Heart left ventricle (tissue), 16 donors: Measurements from ENCODE around the gene LLGL2. TPM values are rescaled to one million over a fixed set of nuclear protein-coding genes. Genes with fewer than 3 reads are reported as not detected.

Source experiments
- ATAC-seq, 4 donors: fragments of 200-7000 bp; cut with Tn5 transposase; one replicate each; pipeline ENCODE4 v1.9.1; 2020 to 2022; ENCODE audit warnings: moderate library complexity in 4 of 4, mild to moderate bottlenecking in 3 of 4, moderate number of reproducible peaks in 1 of 4
- DNase-seq, 5 donors: peaks; one replicate each; pipeline ENCODE4 v3.0.0-alpha.2; 2020
- H3K27ac ChIP-seq, 12 donors: fragments of 200-600 bp; sonication (generic) in 4 of 12; one replicate each; pipeline versions ENCODE4 v1.5.0 to v1.8.0; 2016 to 2022; ENCODE audit warnings: mild to moderate bottlenecking in 2 of 12
- H3K27me3 ChIP-seq, 9 donors: fragments of 200-600 bp; sonication (generic) in 2 of 9; one replicate each; pipeline versions ENCODE4 v1.5.1 to v1.8.0; 2016 to 2022; ENCODE audit warnings: mild to moderate bottlenecking in 3 of 9
- H3K36me3 ChIP-seq, 9 donors: fragments of 200-600 bp; sonication (generic) in 2 of 9; one replicate each; pipeline versions ENCODE4 v1.5.0 to v1.8.0; 2018 to 2022; ENCODE audit warnings: mild to moderate bottlenecking in 2 of 9
- H3K4me1 ChIP-seq, 12 donors: fragments of 200-600 bp; sonication (generic) in 4 of 12; one replicate each; pipeline versions ENCODE4 v1.5.0 to v1.8.0; 2016 to 2022; ENCODE audit warnings: mild to moderate bottlenecking in 3 of 12
- H3K4me3 ChIP-seq, 12 donors: fragments of 200-600 bp; sonication (generic) in 4 of 12; one replicate each; pipeline versions ENCODE4 v1.5.0 to v1.8.0; 2017 to 2022; ENCODE audit warnings: mild to moderate bottlenecking in 9 of 12, moderate library complexity in 4 of 12
- H3K9me3 ChIP-seq, 12 donors: fragments of 200-600 bp; sonication (generic) in 4 of 12; one replicate each; pipeline versions ENCODE4 v1.5.0 to v1.8.0; 2016 to 2022; ENCODE audit warnings: mild to moderate bottlenecking in 1 of 12
- POLR2A ChIP-seq, 2 donors: fragments of 450-650 bp; IDR thresholded peaks; one replicate each; pipeline ENCODE4 v1.6.1; 2017; ENCODE audit warnings: antibody characterized with exemption in 2 of 2, mild to moderate bottlenecking in 2 of 2, moderate library complexity in 2 of 2
- WGBS, 4 donors: extraction: QIAGEN DNeasy Blood & Tissue Kit in 2 of 4; methylation state at CpG; one replicate each; pipeline versions ENCODE4 v1.1.5 to v1.1.7; 2013 to 2018; 5-methylcytosine and 5-hydroxymethylcytosine counted together
- intact Hi-C, 10 donors: fragments of 100-400 bp; cut with DNase I; formaldehyde crosslinking; loops; one replicate each; pipeline versions ENCODE4 v1.11.1 to v1.14.2; 2022
- polyA plus RNA-seq, 2 donors: library from polyadenylated mRNA; stranded (reverse); fragments of 200-250 nt; gene quantifications; one replicate each; pipeline ENCODE4 v1.2.3, GENCODE V29; 2013
- total RNA-seq, 9 donors: library from RNA; depleted of rRNA in 2 of 9; stranded (reverse); fragments of >200 nt in 2 of 9; fragmentation: NEBNext Ultra II Directional in 3 of 9; extraction: Animal tissue kit (Norgen Biotek cat#: 25700) in 3 of 9; gene quantifications; one replicate each; pipeline versions ENCODE4 v1.1.0 to v1.2.4, GENCODE V29; 2016 to 2023
- TF ChIP-seq, protein P1 (sequence below), 12 donors: fragments of 200-600 bp; sonication (generic) in 4 of 12; IDR thresholded peaks; one replicate each; pipeline versions ENCODE4 v1.5.0 to v1.8.0; 2018 to 2022; ENCODE audit warnings: antibody characterized with exemption in 12 of 12, mild to moderate bottlenecking in 5 of 12
- donor health status: ischemic (EF 13 %, LVEDD 7.1; RV severe dilation, severe dysfunction).
- donor health status: healthy with polysubstance abuse.
- donor health status: DM: no; HTN: yes; CAD: no.
- donor health status: DM: no; HTN: no; CAD: no.
- donor health status: ischemic (EF 25% LVEDD 6.9; RV normal size, moderate dysfunction).
- donor health status: ischemic (EF 25% LVEDD 5.7; RV mildly dilated, moderate dysfunction).
- donor health status: healthy.
- donor health status: DM: yes; HTN: yes; CAD: no.
- donor health status: ischemic (EF 35%, LVEDD 5.7; RV mildly dilated, moderate dysfunction).
- donor health status: nonischemic (EF 11% LVEDD 7.7; RV severe dilation, severe dysfunction).
- donor health status: DM: yes; HTN: yes; CAD: no.
- donor health status: PGD.
- donor health status: ischemic (EF 29% LVEDD 5.4; RV normal size, mild dysfunction).
- donor health status: nonischemic (EF 23%, LVEDD 6.1; RV moderate dilation, normal function).

LLGL2 gene
- total and polyA plus RNA-seq, 11 donors = 1.8 to 8.1 (median 3.6) TPM

DNA sequence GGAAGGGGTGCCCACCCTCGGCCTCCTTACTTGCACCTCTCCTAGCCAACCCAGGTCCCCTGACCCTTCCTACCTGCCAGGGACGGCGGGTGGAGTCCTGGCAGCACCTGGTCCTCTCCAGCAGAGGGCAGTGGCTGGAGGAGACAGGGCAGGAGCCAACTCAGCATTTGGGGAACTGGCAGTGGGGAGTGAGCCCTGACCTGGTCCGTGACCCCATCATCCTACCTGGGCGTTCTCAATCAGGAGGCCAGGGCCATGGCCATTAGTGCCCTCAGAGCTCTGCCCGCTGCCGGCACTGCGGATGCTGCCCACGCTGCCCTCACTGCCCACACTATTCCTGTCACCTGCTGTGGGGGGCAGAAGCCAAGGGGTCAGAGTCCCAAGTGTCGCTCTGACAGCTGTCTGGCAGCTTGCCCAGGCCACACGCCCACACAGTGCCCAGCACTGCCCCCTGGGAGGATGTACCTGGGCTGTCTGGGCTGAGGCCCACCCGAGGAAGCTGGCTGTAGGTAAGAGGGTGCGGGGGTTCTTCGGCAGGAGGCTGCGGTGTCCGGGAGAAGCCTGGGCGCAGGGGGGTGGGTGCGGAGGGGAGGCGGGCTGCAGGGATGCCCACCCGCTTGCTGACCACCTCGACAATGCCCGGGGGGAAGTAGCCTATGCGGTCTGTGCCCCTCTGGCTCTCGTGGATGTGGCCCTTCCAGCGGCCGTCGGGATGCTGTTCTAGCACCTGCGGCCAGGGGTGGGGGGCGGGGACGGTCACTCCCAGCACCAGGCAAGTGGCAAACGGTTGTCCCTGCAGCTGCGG, 20.9 kb upstream of the LLGL2 start:
- peaks cover 0 to 81% (median 60%) of the 10 kb centered on the region in 9 donors for H3K36me3 ChIP-seq
- peaks cover 0 to 68% (median 25%) of the 10 kb centered on the region in 12 donors for H3K4me1 ChIP-seq
- TF ChIP-seq, protein P1, sequence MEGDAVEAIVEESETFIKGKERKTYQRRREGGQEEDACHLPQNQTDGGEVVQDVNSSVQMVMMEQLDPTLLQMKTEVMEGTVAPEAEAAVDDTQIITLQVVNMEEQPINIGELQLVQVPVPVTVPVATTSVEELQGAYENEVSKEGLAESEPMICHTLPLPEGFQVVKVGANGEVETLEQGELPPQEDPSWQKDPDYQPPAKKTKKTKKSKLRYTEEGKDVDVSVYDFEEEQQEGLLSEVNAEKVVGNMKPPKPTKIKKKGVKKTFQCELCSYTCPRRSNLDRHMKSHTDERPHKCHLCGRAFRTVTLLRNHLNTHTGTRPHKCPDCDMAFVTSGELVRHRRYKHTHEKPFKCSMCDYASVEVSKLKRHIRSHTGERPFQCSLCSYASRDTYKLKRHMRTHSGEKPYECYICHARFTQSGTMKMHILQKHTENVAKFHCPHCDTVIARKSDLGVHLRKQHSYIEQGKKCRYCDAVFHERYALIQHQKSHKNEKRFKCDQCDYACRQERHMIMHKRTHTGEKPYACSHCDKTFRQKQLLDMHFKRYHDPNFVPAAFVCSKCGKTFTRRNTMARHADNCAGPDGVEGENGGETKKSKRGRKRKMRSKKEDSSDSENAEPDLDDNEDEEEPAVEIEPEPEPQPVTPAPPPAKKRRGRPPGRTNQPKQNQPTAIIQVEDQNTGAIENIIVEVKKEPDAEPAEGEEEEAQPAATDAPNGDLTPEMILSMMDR (IDR thresholded peaks at IDR 0.05) = peak; percentile 35 to 64 (median 46)
- no peak for TF ChIP-seq POLR2A (IDR thresholded peaks at IDR 0.05)
- H3K4me3 ChIP-seq = no peak overlapping the region
- H3K27ac ChIP-seq = peak overlapping the region in 4 of 12 donors; percentile 17 to 44 (median 21)
- intact Hi-C loops = loop anchor here in 1 of 10 donors (5.0 kb wide), 1 partner anchor 47 kb away; the partner anchor contains the start of gene TMEM94
- ATAC-seq (peak in 2 of 4 donors; percentile 5 to 16), DNase-seq (peak in 2 of 5 donors; percentile 39 to 64)
- no peaks in the 10 kb centered on the region for H3K27me3 ChIP-seq
- WGBS, 4 donors = 70 to 76% (median 72%) methylated on average over 22 to 32 of the region's 32 CpGs
- H3K9me3 ChIP-seq = no peaks in the 10 kb centered on the region

DNA sequence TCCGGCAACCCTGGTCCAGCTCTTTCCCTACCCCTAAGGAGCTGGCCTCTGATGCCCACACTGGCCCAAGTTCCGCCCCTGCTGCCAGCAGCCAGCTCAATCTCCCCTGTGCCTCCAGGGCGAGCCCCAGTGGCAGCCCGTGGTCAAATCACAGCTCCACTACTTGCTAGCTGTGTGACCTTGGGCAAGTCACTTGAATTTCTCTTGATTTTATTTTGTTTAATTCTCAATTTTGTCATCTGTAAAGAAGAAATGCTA, 20.4 kb upstream of the LLGL2 start:
- no peak overlapping the region for H3K4me3 ChIP-seq
- H3K27ac ChIP-seq = peak overlapping the region in 1 of 12 donors; percentile 18
- no peaks in the 10 kb centered on the region for H3K27me3 ChIP-seq
- TF ChIP-seq, protein P1 (IDR thresholded peaks at IDR 0.05) = no peak
- TF ChIP-seq POLR2A (IDR thresholded peaks at IDR 0.05) = no peak
- peaks cover 0 to 68% (median 27%) of the 10 kb centered on the region in 12 donors for H3K4me1 ChIP-seq
- peaks cover 0 to 82% (median 55%) of the 10 kb centered on the region in 9 donors for H3K36me3 ChIP-seq
- no peaks in the 10 kb centered on the region for H3K9me3 ChIP-seq
- ATAC-seq (no peak), DNase-seq (peak in 1 of 5 donors; percentile 54)
- WGBS, 4 donors = 84 to 93% (median 89%) methylated on average over 4 of the region's 4 CpGs
- intact Hi-C loops = no loop called here

DNA sequence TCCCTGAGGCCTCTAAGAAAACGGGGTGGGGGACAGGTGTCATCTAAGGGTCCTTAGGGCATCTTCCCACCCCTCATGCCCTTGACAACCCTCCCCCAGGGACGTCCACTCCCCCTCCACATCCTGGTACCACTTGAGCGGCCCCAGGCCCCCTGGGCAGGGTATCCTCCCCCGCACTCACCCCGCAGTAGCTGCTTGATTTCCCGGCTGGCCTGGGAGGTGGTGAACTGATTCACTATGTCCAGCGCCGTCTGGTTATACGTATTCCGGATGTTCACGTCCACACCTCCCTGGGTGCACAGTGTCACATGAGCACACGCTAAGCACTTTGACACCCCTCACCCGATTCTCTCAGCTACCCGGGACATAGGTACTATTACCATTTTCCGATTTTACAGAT, 19.9 kb upstream of the LLGL2 start:
- intact Hi-C loops = no loop called here
- ATAC-seq = no peak

DNA sequence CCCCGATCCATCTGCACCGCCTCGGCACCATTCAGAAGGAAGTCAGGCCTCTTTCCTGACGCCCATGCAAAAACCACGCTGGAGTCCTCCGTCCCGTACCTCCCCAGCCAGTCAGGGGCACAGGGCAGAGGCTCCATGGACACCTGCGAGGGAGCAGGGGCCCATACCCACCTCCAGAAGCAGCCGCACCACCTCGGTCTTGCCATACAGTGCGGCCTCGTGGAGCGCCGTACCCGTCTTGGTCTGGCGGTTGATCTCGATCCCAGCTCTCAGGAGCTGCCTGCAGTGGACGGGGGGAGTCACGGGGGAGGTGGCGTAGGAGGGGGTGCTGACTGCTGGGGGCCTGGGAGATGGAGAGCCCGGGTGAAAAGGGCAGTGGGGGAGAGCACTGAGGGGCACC, 19.4 kb upstream of the LLGL2 start:
- H3K36me3 ChIP-seq = peaks cover 0 to 82% (median 53%) of the 10 kb centered on the region in 9 donors
- H3K27ac ChIP-seq = peak overlapping the region in 1 of 12 donors; percentile 87
- H3K27me3 ChIP-seq = no peaks in the 10 kb centered on the region
- H3K9me3 ChIP-seq = no peaks in the 10 kb centered on the region
- WGBS, 4 donors = 85 to 93% (median 89%) methylated on average over 20 to 21 of the region's 21 CpGs
- peaks cover 0 to 69% (median 31%) of the 10 kb centered on the region in 12 donors for H3K4me1 ChIP-seq
- H3K4me3 ChIP-seq = no peak overlapping the region
- DNase-seq (no peak), ATAC-seq (no peak)
- no peak for TF ChIP-seq POLR2A (IDR thresholded peaks at IDR 0.05)
- TF ChIP-seq, protein P1 (IDR thresholded peaks at IDR 0.05) = no peak
- intact Hi-C loops = no loop called here

More for the DNA sequence above, 19.9 kb upstream of the LLGL2 start:
- WGBS, 4 donors = 80 to 82% (median 81%) methylated on average over 15 of the region's 15 CpGs
- no peaks in the 10 kb centered on the region for H3K9me3 ChIP-seq
- DNase-seq = no peak
- TF ChIP-seq POLR2A (IDR thresholded peaks at IDR 0.05) = no peak
- TF ChIP-seq, protein P1 (IDR thresholded peaks at IDR 0.05) = no peak
- H3K27ac ChIP-seq = no peak overlapping the region
- H3K36me3 ChIP-seq = peaks cover 0 to 82% (median 54%) of the 10 kb centered on the region in 9 donors
- no peaks in the 10 kb centered on the region for H3K27me3 ChIP-seq
- H3K4me1 ChIP-seq = peaks cover 0 to 69% (median 28%) of the 10 kb centered on the region in 12 donors
- no peak overlapping the region for H3K4me3 ChIP-seq
